NK-92 (cell line): ENCODE data around the gene MYOZ2.

Source experiments
- DNase-seq: peaks from one replicate; lab custom pipeline; 2025; ENCODE audit not compliant: unreplicated experiment; lab: John Stamatoyannopoulos, UW

MYOZ2 gene

GRCh38 chr4:119135721-119136121 lies at the start of gene MYOZ2:
MYOZ2 (plus strand) TSS chr4:119135832; CDS start chr4:119136526, 694 bp downstream.
- no peak for DNase-seq

DNA sequence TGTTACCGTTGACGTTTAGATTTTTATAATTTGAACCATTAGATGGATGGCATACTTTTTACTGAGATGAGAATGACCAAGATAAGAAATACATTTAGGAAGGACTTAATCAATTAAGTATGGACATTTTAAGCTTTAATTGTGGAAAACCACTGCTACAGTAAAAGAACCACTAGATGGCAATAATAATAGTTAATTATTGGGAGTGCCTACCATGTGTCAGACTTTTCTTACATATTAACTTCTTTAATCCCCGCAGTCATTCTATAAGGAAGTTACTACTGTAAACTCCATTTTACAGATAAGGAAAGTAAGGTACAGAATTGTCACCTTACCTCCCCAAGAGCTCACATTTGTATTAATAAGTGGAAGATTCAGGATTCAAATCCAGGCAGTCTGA lies 48.5 kb upstream of the MYOZ2 start:
- no peak for DNase-seq

DNA sequence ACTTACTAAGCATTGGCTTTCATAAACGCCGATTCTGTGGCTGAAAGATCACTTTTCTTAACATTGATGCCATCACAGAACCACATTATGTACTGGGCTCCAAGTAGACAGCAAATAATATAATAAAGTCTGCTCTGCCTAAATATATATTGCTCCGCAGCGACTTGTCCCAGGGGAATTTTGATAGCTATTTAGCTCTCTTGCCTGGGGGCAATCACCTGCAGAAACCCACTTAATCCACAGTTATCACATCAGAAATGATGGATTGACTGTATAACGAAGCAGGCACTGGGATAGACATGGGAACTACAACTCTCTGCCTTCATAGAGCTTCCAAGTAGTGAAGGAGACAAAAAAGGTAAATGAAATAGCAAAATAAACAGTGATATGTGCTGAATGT lies 48.0 kb upstream of the MYOZ2 start:
- no peak for DNase-seq

DNA sequence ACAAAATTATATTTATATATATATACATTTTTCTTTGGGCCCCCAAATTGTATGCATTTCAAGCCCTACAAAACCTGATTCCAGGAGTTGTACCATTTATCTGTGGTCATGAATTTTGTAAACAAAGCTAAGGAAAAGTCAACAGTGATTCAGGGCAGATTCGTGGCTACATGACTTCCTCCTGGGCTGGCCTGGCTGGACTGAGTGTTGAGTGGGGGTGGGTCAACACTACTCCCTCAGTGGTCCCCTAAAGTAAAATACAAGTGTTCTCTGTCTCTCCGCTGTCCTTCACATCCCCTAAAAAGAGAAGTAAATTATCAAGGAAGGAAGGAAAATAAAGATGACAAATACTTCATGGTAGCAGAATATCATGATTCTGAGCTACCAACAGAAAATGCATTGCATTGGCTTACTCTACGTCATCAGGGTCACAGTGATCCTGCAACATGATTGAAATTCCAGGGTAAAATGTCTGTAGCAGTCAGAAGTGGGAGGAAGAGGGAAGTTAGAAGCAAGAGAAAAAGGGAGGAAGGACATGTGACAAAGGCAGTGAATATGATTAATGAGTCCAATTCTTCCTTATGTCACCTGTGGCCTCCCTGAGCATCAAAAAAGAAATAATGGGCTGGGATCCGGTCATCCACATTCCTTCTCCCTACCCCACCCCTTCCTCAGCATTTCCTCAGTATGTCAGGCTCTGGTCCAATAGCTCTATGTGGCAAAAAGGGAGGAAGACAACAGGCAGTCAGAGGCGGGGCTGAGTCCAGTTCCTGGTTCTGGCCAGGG lies 42.4 kb upstream of the MYOZ2 start:
- no peak for DNase-seq

DNA sequence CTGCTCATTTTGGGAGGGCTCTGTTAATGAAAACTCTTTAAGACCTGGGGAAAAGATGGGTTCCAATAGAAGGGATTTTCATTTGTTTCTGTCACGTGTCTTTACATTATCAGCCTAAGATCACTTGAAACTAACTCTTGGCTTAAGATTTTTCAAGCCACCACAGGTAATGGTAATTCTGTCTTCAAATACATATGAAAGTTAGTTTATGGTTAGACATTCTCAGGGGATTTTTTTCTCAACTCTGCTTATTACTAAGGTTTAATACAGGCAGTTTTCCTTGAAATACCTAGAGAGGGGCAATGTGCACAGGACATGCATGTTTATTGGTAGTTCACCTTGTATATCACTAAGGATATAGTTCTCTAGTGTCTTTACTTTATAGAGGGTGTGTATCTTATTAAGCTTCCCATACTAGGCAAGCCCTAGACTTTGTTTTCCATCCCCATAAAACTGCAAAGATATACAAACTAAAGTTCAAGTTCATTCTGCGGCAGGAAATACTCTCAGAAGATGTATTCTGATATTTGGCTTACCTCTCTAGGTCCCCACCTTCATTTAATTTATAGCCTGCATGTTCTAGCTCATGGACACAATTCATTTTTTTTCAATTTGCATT lies 38.2 kb upstream of the MYOZ2 start:
- DNase-seq, result no peak

- no peak for DNase-seq
Observed at GRCh38 chr4:119098306-119098705, 37.3 kb upstream of the MYOZ2 start.

- DNase-seq, result no peak
Observed at GRCh38 chr4:119099227-119099810, 36.3 kb upstream of the MYOZ2 start.

DNA sequence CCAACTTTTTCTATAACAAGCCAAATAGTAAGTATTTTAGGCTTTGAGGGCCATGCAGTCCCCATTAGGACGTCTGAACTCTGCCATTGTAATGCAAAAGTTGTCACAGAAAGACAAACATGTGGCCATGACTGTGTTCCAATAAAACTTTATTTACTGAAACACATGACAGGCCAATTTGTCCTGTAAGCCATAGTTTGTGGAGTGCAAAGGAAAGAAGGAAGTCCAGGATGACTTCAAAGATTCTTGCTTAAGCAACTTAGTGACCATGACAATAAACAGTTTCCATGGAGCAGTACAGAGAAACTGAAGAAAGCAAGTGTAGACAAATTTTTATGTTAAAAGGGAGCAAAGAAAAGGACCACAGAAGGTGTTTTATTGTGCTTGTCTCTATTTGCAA lies 35.0 kb upstream of the MYOZ2 start:
- no peak for DNase-seq

DNA sequence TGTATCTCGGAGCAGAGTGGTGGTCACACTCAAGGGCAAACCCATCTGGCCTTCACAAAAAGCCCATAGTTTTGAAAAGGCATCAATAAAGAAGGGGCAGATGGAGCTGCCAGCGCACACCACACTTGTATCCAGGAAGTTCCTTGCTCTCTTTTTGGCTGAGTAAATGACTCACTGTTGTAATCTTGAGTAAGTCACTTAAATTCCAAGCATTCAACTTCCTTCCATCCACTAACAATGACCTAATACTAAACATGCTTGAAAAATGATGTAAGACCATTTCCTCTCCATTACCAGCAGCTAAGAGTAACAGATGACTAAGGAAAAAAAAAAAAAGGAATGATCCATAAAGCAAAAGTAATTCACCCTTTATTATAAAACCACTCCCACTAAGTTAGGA lies 32.4 kb upstream of the MYOZ2 start:
- no peak for DNase-seq

GRCh38 chr4:119104644-119105273 lies 30.9 kb upstream of the MYOZ2 start:
- DNase-seq, result no peak

DNA sequence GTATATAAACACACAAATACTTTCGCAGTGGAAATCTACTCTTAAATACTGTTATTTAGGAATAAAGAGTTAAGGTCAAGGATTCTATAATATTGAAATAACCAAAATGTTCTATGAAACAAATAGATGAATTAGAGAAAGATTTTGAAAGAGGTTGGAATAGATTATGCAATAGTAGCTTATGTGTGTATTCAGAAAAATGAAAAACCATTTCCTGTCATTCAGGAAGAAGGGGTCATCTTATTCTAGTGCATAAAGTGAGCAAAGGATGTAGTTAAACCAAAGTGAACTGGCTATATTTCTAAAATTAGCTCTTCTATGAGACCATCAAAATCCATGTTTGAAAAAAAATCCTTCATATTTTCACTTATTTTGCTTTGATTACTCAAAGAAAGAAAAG lies 30.0 kb upstream of the MYOZ2 start:
- DNase-seq, result no peak

- no peak for DNase-seq
Observed at GRCh38 chr4:119106036-119107000, 29.3 kb upstream of the MYOZ2 start.

- no peak for DNase-seq
Observed at GRCh38 chr4:119110121-119110520, 25.5 kb upstream of the MYOZ2 start.

GRCh38 chr4:119111296-119111695 lies 24.3 kb upstream of the MYOZ2 start:
- no peak for DNase-seq

- DNase-seq, result no peak
Observed at GRCh38 chr4:119113033-119113655, 22.5 kb upstream of the MYOZ2 start.

- DNase-seq, result no peak
Observed at GRCh38 chr4:119116021-119116420, 19.6 kb upstream of the MYOZ2 start.

DNA sequence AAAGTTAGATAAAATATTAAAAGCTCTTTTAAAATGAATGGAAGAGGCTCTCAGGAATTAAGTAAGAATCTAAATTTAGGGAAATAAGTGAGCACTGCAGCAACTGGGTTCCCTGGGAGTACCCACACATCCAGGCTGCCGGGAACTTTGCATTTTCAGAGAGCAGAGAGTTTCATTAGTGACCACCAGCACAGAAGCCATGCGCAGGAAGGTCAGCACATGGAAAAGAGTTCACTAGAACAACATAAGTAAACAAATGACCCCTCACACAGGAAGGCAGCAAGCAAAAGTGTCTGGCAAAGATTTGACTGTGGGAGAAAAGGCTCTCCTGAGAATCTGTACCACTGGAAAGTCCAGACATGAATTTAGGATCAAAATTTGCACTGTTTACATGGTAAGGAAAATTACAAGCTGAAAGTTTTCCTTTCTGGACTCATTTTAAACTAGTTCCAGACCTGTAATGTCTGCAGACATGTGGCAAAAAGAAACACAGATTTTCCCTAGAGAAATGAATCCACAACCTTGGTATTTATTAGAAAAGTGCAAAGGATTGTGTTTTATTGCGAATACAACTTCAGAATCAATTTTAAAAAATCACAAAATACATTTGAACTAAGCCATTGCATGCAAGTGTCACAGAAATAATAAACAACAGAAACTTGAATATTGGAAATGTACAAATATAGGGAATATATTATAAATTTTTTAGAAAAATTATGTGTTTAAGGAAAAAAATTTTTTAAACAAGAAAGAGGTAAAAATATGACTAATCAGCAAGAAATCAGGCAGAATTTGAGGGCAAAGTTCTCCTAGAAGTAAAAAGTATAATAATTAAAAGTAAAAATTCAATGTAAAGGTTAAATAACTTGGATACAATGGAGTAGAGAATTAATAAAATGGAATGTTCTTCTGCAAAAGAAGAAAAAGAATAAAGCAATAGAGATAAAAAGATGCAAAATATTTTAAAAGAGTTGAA lies 18.4 kb upstream of the MYOZ2 start:
- no peak for DNase-seq

- no peak for DNase-seq
Observed at GRCh38 chr4:119118397-119118796, 17.2 kb upstream of the MYOZ2 start.

DNA sequence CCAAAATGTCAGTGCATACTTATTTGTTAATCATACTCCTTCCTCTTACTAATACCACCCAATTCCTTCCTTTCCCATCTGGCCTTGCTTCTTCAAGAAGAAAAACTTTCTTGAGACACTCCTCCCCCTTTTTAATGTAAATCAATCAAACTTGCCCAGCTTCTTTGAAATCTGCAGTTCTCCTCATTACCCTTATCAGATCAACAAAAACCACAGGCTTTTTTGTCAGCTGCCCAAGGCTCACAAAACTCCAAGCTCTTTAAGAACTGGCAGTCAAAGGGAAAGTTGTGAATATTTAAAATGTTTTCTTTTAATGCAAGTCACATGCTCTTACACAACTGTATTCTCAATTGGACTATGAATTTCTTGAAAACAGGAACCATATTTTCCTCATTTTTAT lies 11.3 kb upstream of the MYOZ2 start:
- no peak for DNase-seq
